Psoas muscle (tissue), 8 donors: ENCODE measurements around the gene CDR2L. TPM values are rescaled to one million over a fixed set of nuclear protein-coding genes. Genes with fewer than 3 reads are reported as not detected.
"Not testable (repeated sequence)": the region's sequence is repeated elsewhere in the genome, so short reads cannot be mapped to it uniquely, and the experiment has no call there.

Experiments
- ATAC-seq, 4 donors: fragments of 200-7000 bp; cut with Tn5 transposase; one replicate each; pipeline ENCODE4 v1.9.1; 2020; ENCODE audit warnings: moderate library complexity in 3 of 4, mild to moderate bottlenecking in 2 of 4
- DNase-seq, 2 donors: peaks; one replicate each; pipeline ENCODE4 v3.0.0-alpha.2; 2020
- H3K27ac ChIP-seq: fragments of 200-600 bp; one replicate; pipeline ENCODE4 v1.8.0; 2022
- H3K27me3 ChIP-seq, 3 donors: fragments of 200-600 bp in 1 of 3; one replicate each; pipeline versions ENCODE4 v1.6.1 to v1.8.0; 2013 to 2022; ENCODE audit warnings: low read length in 2 of 3, mild to moderate bottlenecking in 2 of 3, moderate library complexity in 1 of 3; ENCODE audit not compliant: insufficient read depth in 3 of 3
- H3K36me3 ChIP-seq, 2 donors: fragments of 200-600 bp in 1 of 2; one replicate each; pipeline versions ENCODE4 v1.6.1 to v1.8.0; 2013 to 2022; ENCODE audit warnings: low read depth in 1 of 2, mild to moderate bottlenecking in 1 of 2, moderate library complexity in 1 of 2; ENCODE audit not compliant: insufficient read depth in 1 of 2
- H3K4me1 ChIP-seq: fragments of 200-600 bp; one replicate; pipeline ENCODE4 v1.8.0; 2022
- H3K4me3 ChIP-seq: fragments of 200-600 bp; one replicate; pipeline ENCODE4 v1.8.0; 2022; ENCODE audit warnings: mild to moderate bottlenecking
- H3K9me3 ChIP-seq: fragments of 200-600 bp; one replicate; pipeline ENCODE4 v1.8.0; 2022
- WGBS, 3 donors: extraction: QIAGEN DNeasy Blood & Tissue Kit; methylation state at CpG; one replicate each; pipeline versions ENCODE4 v1.1.6 to v1.1.7; 2013; 5-methylcytosine and 5-hydroxymethylcytosine counted together
- intact Hi-C, 2 donors: fragments of 100-400 bp; cut with DNase I; formaldehyde crosslinking; loops; one replicate each; pipeline versions ENCODE4 v1.11.0 to v1.14.2; 2022
- polyA plus RNA-seq, 3 donors: library from polyadenylated mRNA; stranded (reverse); fragments of 200-250 nt; gene quantifications; one replicate each; pipeline ENCODE4 v1.2.3, GENCODE V29; 2013
- total RNA-seq, 4 donors: library from RNA; stranded (reverse); fragmentation: NEBNext Ultra II Directional in 2 of 4; extraction: Animal tissue kit (Norgen Biotek cat#: 25700) in 2 of 4; gene quantifications; one replicate each; pipeline versions ENCODE4 v1.2.1 to v1.2.4, GENCODE V29; 2021 to 2023
- TF ChIP-seq, protein P1 (sequence below): fragments of 200-600 bp; IDR thresholded peaks from one replicate; pipeline ENCODE4 v1.8.0; 2022; ENCODE audit warnings: antibody characterized with exemption
- donor health status: healthy with polysubstance abuse.
- donor health status: DM: no; HTN: no; CAD: no; lungs with moderate emphysema.
- donor health status: Bipolar disorder and iron deficiency.
- donor health status: healthy.
- donor health status: DM: yes; HTN: yes; CAD: no.
- donor health status: DM: no; HTN: no; CAD: no.
- donor health status: DM: no; HTN: no; CAD: no.
- donor health status: DM: yes; HTN: yes; CAD: no.

The CDR2L gene
- total and polyA plus RNA-seq, 7 donors, result 1.3 to 3.4 (median 1.7) TPM

DNA sequence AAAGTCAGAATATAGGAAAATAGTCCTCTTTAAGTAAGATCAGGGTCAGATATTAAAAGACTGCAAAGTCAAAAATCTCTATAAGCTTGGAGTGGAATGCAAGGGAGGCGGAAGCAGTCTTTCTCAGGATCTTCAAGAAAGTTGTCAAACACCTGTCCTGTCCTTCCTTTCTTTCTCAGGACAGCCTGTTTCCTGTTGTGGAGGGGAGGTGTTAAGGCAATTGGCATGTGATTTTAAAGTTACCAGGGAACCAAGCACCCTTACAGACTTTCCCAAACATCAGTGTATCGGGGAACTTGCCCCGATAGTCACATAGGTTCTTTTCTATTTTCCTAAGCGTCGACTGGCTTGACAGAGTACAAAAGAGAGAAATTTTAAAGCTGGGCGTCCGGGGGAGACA is 57.3 kb downstream of the CDR2L start:
- DNase-seq, result no peak
- intact Hi-C loops, result loop anchor here in 1 of 2 donors (5.0 kb wide), 1 partner anchor 158 kb away; no protein-coding TSS in a partner anchor
- H3K27ac ChIP-seq, result no peak overlapping the region
- H3K27me3 ChIP-seq, result no peaks in the 10 kb centered on the region
- TF ChIP-seq, protein P1, sequence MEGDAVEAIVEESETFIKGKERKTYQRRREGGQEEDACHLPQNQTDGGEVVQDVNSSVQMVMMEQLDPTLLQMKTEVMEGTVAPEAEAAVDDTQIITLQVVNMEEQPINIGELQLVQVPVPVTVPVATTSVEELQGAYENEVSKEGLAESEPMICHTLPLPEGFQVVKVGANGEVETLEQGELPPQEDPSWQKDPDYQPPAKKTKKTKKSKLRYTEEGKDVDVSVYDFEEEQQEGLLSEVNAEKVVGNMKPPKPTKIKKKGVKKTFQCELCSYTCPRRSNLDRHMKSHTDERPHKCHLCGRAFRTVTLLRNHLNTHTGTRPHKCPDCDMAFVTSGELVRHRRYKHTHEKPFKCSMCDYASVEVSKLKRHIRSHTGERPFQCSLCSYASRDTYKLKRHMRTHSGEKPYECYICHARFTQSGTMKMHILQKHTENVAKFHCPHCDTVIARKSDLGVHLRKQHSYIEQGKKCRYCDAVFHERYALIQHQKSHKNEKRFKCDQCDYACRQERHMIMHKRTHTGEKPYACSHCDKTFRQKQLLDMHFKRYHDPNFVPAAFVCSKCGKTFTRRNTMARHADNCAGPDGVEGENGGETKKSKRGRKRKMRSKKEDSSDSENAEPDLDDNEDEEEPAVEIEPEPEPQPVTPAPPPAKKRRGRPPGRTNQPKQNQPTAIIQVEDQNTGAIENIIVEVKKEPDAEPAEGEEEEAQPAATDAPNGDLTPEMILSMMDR, result no peak
- H3K4me3 ChIP-seq, result no peak overlapping the region
- WGBS, 3 donors, result 65 to 79% (median 76%) methylated on average over 7 of the region's 7 CpGs
- ATAC-seq, result no peak
- H3K36me3 ChIP-seq, result peaks cover 9 to 35% of the 10 kb centered on the region in 2 donors
- H3K4me1 ChIP-seq, result peaks cover 21% of the 10 kb centered on the region
- no peaks in the 10 kb centered on the region for H3K9me3 ChIP-seq

DNA sequence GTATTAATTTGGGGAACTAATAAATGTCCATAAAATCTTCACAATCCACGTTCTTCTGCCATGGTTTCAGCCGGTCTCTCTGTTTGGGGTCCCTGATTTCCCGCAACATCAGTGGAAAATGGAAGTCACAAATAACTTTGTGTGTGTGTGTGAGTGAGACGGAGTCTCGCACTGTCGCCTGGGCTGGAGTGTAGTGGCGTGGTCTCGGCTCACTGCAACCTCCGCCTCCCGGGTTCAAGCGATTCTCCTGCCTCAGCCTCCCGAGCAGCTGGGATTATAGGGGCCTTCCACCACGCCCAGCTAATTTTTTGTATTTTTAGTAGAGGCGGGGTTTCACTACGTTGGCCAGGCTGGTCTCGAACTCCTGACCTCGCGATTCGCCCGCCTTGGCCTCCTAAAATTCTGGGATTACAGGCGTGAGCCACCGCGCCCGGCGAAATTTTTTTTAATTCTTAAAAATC is 58.5 kb downstream of the CDR2L start:
- not testable (repeated sequence) for ATAC-seq, H3K9me3 ChIP-seq, H3K27me3 ChIP-seq, DNase-seq
- H3K27ac ChIP-seq, result peak overlapping the region; percentile 97
- H3K4me1 ChIP-seq, result peaks cover 21% of the 10 kb centered on the region
- intact Hi-C loops, result loop anchor here in 1 of 2 donors (5.0 kb wide), 1 partner anchor 156 kb away; no protein-coding TSS in a partner anchor
- WGBS, 3 donors, result 13 to 17% (median 15%) methylated on average over 25 of the region's 25 CpGs
- peak overlapping the region; percentile 95 for H3K4me3 ChIP-seq
- peaks cover 6 to 35% of the 10 kb centered on the region in 2 donors for H3K36me3 ChIP-seq

DNA sequence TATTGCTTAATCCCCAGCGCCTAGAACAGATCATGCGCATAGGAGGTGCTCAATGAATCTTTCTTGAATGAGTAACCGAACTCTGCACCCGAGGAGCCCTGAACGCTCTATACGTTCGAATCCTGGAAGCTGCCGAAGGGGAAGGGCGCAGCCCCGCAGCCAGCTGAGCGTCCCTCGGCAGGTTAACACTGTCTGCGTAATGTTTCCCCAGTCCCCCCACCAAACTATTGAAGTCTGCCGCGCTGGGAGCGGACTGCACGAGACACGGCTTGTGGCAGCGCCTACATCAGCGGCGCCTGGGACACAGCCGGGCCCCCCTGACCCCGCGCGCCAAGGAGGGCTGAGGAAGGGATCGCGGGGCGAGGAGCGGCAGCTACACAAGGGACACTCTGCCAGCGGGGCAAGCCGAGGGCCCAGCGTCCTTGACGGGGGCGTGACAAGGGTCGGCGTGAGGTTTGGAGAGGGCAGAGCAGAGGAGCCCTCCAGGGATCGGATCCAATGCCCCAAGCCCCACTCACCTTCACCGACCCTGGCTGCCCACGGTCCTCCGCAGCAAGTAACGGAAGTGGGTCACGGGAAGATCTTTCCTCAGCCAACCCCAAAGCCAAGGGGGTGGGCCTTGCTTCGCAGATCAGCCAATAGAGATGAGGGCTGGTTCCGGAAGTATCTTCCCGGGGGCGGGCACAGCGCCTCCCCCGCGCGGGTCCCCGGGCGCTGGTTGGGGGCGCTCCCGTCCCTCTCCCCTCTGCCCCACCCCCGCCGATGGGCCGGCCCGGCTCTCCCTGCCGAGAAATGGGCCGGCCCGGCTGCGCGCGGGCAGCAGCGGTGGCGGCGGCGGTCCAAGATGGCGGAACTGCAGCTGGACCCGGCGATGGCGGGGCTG is 59.2 kb downstream of the CDR2L start, which contains the start of the genes ATP5PD and KCTD2:
ATP5PD (minus strand) TSS at position 563 of the 883 bp plus-strand sequence. CDS start 4,319 bp downstream, outside the sequence.
KCTD2 (plus strand) TSS at position 819 of the 883 bp plus-strand sequence; CDS start at position 845, 26 bp downstream.
- H3K36me3 ChIP-seq, result peaks cover 6 to 35% of the 10 kb centered on the region in 2 donors
- intact Hi-C loops, result loop anchor here in 1 of 2 donors (5.0 kb wide), 1 partner anchor 156 kb away; no protein-coding TSS in a partner anchor
- H3K27ac ChIP-seq, result peak within 1 kb of the TSS; percentile 97
- no peaks in the 10 kb centered on the region for H3K27me3 ChIP-seq
- ATAC-seq, result peak; percentile 96 to 99 (median 98)
- TF ChIP-seq, protein P1, result no peak
- DNase-seq, result peak; percentile 98
- WGBS, 3 donors, result 0% methylated on average over 40 to 72 of the region's 72 CpGs
- H3K4me3 ChIP-seq, result peak within 1 kb of the TSS; percentile 95
- H3K4me1 ChIP-seq, result peaks cover 21% of the 10 kb centered on the region
- H3K9me3 ChIP-seq, result no peaks in the 10 kb centered on the region

DNA sequence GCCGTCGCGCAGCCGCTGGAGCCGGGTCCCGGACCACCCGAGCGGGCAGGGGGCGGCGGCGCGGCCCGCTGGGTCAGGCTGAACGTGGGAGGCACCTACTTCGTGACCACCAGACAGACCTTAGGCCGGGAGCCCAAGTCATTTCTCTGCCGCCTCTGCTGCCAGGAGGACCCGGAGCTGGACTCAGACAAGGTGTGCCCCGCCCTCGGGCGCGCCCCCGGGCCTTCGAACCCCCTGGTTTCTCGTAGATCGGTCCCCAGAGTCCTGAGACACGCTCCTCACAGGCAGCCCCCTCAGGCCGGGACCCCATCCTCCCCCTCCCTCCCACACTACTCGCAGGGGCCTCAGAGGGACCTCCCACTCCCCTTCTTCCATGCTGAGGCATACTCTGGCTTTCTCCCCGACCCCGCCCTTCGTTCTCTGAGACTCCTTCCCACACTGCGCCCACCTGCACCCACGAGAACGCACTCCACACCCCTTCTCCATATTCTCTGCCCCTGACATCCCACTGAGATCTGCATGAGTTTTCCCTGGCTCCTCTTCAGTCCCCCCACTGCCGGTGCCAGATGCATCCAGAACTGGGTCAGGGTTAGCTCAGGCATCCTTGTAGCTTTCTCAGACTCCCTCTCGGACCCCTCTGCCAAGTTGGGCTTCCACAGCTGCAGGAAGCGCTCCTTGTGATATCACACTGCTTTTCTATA is 60.1 kb downstream of the CDR2L start:
- H3K4me1 ChIP-seq, result peaks cover 21% of the 10 kb centered on the region
- peak; percentile 56 to 72 for DNase-seq
- TF ChIP-seq, protein P1, result no peak
- H3K4me3 ChIP-seq, result peak overlapping the region; percentile 95
- WGBS, 3 donors, result 0 to 2% (median 1%) methylated on average over 20 to 38 of the region's 38 CpGs
- H3K27ac ChIP-seq, result peak overlapping the region; percentile 97
- peaks cover 3 to 35% of the 10 kb centered on the region in 2 donors for H3K36me3 ChIP-seq
- intact Hi-C loops, result loop anchor here in 1 of 2 donors (5.0 kb wide), 1 partner anchor 155 kb away; no protein-coding TSS in a partner anchor
- no peak for ATAC-seq
- no peaks in the 10 kb centered on the region for H3K9me3 ChIP-seq
- no peaks in the 10 kb centered on the region for H3K27me3 ChIP-seq
